GM12878 (cell line): ENCODE data around the gene ABCA3. TPM values are rescaled to one million over a fixed set of nuclear protein-coding genes. Genes with fewer than 3 reads are reported as not detected.

ENCODE experiments used
- ATAC-seq: fragments of 200-7000 bp; cut with Tn5 transposase; 3 replicates; pipeline ENCODE4 v1.9.1; 2020; ENCODE audit warnings: mild to moderate bottlenecking, moderate library complexity
- BruUV-seq: library from RNA; stranded (reverse); fragments of 400-500 nt; replicated peaks from 2 replicates; lab custom pipeline; 2021; lab: Mats Ljungman, UMichigan
- CTCF ChIA-PET: fragments of 300-600 bp; sonication (Branson Sonifier 250); formaldehyde crosslinking; extraction: SDS; loops from one replicate; lab custom pipeline; 2021; ENCODE audit warnings: inconsistent platforms; lab: Yijun Ruan, JAX
- POLR2A ChIA-PET: fragments of 350-600 bp; formaldehyde crosslinking; extraction: SDS; loops from one replicate; lab custom pipeline; 2021; ENCODE audit warnings: inconsistent platforms; lab: Charles Lee
- RAD21 ChIA-PET: fragments of 300-600 bp; sonication (Branson Sonifier 250); formaldehyde crosslinking; loops from one replicate; lab custom pipeline; 2023; ENCODE audit warnings: antibody characterized with exemption; ENCODE audit not compliant: unreplicated experiment; lab: Charles Lee
- SMC1A ChIA-PET: fragments of 300-600 bp; sonication (Branson Sonifier 250); formaldehyde crosslinking; loops from one replicate; lab custom pipeline; 2023; ENCODE audit not compliant: unreplicated experiment, uncharacterized antibody; lab: Charles Lee
- DNase-seq: peaks from one replicate; pipeline ENCODE4 v3.0.0-alpha.2; 2011; ENCODE audit warnings: low read depth, low spot score
- FAIRE-seq: peaks from 3 replicates; lab custom pipeline; 2011; peaks lifted over from hg19 to GRCh38; lab: Jason Lieb, UNC
- H2AFZ ChIP-seq: 2 replicates; pipeline ENCODE4 v1.6.0; 2011; ENCODE audit warnings: low read depth, low read length, control low read depth; ENCODE audit not compliant: control insufficient read depth
- H3K27ac ChIP-seq: 2 replicates; pipeline ENCODE4 v1.5.1; 2011; ENCODE audit warnings: control low read depth; ENCODE audit not compliant: control insufficient read depth, insufficient read depth
- H3K27me3 ChIP-seq, 2 experiments: replicated peaks in 1 of 2; 2 replicates each; pipeline versions ENCODE4 v1.6.0 to v1.6.1; 2011; ENCODE audit warnings: low read length in 1 of 2; ENCODE audit not compliant: control insufficient read depth in 2 of 2, insufficient read depth in 2 of 2
- H3K36me3 ChIP-seq, 2 experiments: 2 replicates each; pipeline ENCODE4 v1.5.1; 2011; ENCODE audit warnings: low read length in 1 of 2; ENCODE audit not compliant: control insufficient read depth in 2 of 2, insufficient read depth in 2 of 2
- H3K4me1 ChIP-seq: 2 replicates; pipeline ENCODE4 v1.6.1; 2011; ENCODE audit warnings: mild to moderate bottlenecking, low read length, moderate library complexity, mixed read lengths; ENCODE audit not compliant: control insufficient read depth, insufficient read depth
- H3K4me2 ChIP-seq: 2 replicates; pipeline ENCODE4 v1.6.0; 2011; ENCODE audit warnings: control low read depth; ENCODE audit not compliant: control insufficient read depth, insufficient read depth
- H3K4me3 ChIP-seq: fragments of 200-600 bp; sonication (generic); 2 replicates; pipeline ENCODE4 v1.5.1; 2016
- H3K79me2 ChIP-seq: 2 replicates; pipeline ENCODE4 v1.6.0; 2011; ENCODE audit warnings: low read length; ENCODE audit not compliant: control insufficient read depth, insufficient read depth
- H3K9ac ChIP-seq: 2 replicates; pipeline ENCODE4 v1.8.0; 2011; ENCODE audit warnings: low read length, control low read depth, mixed read lengths; ENCODE audit not compliant: control insufficient read depth, insufficient read depth
- H3K9me3 ChIP-seq: replicated peaks from 3 replicates; pipeline ENCODE4 v1.5.1; 2011; ENCODE audit warnings: mild to moderate bottlenecking, low read length; ENCODE audit not compliant: control insufficient read depth, insufficient read depth
- H4K20me1 ChIP-seq: 2 replicates; pipeline ENCODE4 v1.6.0; 2011; ENCODE audit not compliant: control insufficient read depth, insufficient read depth
- BCL11A ChIP-seq: IDR thresholded peaks from 2 replicates; pipeline ENCODE4 v1.6.1; 2011; ENCODE audit warnings: low read depth, low read length
- BMI1 ChIP-seq: fragments of 450-650 bp; IDR thresholded peaks from 2 replicates; pipeline ENCODE4 v1.6.1; 2016; ENCODE audit warnings: mild to moderate bottlenecking, moderate library complexity, borderline replicate concordance
- CBX3 ChIP-seq: fragments of 200-600 bp; sonication (generic); IDR thresholded peaks from 2 replicates; pipeline ENCODE4 v1.6.1; 2016; ENCODE audit warnings: low read depth, borderline replicate concordance
- CBX5 ChIP-seq: sonication (generic); IDR thresholded peaks from 2 replicates; pipeline ENCODE4 v1.6.1; 2016; ENCODE audit warnings: low read depth, moderate library complexity, mild to moderate bottlenecking, inconsistent platforms
- HDAC2 ChIP-seq: fragments of 200-600 bp; sonication (generic); IDR thresholded peaks from 2 replicates; pipeline ENCODE4 v1.6.1; 2017
- IKZF1 ChIP-seq: fragments of 450-650 bp; conservative IDR thresholded peaks from 2 replicates; pipeline ENCODE4 v1.6.1; 2017; ENCODE audit warnings: antibody characterized with exemption, mild to moderate bottlenecking
- KLF5 ChIP-seq: fragments of 450-650 bp; IDR thresholded peaks from 2 replicates; pipeline ENCODE4 v1.6.1; 2014; ENCODE audit warnings: mild to moderate bottlenecking; ENCODE audit not compliant: partially characterized antibody
- MTA2 ChIP-seq: fragments of 450-650 bp; IDR thresholded peaks from 2 replicates; pipeline ENCODE4 v1.6.1; 2016; ENCODE audit warnings: low read depth, mild to moderate bottlenecking, moderate library complexity
- NBN ChIP-seq: fragments of 450-650 bp; IDR thresholded peaks from 2 replicates; pipeline ENCODE4 v1.6.1; 2016
- POLR2AphosphoS5 ChIP-seq: IDR thresholded peaks from 2 replicates; pipeline ENCODE4 v1.6.1; 2011; ENCODE audit warnings: mild to moderate bottlenecking, low read length, inconsistent platforms
- STAT1 ChIP-seq: fragments of 450-650 bp; conservative IDR thresholded peaks from 2 replicates; pipeline ENCODE4 v1.6.1; 2014; ENCODE audit warnings: antibody characterized with exemption, mild to moderate bottlenecking
- STAT3 ChIP-seq: IDR thresholded peaks from 2 replicates; pipeline ENCODE4 v1.6.1; 2011; ENCODE audit warnings: low read depth, low read length, improper control_type of control experiment
- ZNF24 ChIP-seq: fragments of 450-650 bp; IDR thresholded peaks from 2 replicates; pipeline ENCODE4 v1.6.1; 2017; ENCODE audit warnings: antibody characterized with exemption, mild to moderate bottlenecking
- WGBS: methylation state at CpG from one replicate; pipeline ENCODE4 v1.1.6; 2016; ENCODE audit warnings: low lambda C conversion rate; ENCODE audit not compliant: insufficient replicate concordance, insufficient coverage; ENCODE audit errors: missing lambda C conversion rate; 5-methylcytosine and 5-hydroxymethylcytosine counted together
- in situ Hi-C: fragments of 300-500 bp; cut with MboI; formaldehyde crosslinking; loops from 9 replicates; pipeline ENCODE4 v1.14.3; 2018; ENCODE audit warnings: mixed read lengths
- intact Hi-C: fragments of 100-400 bp; cut with micrococcal nuclease; formaldehyde crosslinking; loops from one replicate; pipeline ENCODE4 v1.14.2; 2022; ENCODE audit not compliant: unreplicated experiment
- polyA plus RNA-seq, 11 experiments: library from polyadenylated mRNA; depleted of rRNA in 4 of 11; unstranded in 6 of 11; stranded (reverse) in 5 of 11; fragments of >200 nt; fragmentation: Nextera tagmentation in 4 of 11; fragmentation: Illumina TruSeq in 1 of 11; extraction: Ambion mirVana in 4 of 11; extraction: Trizol in 1 of 11; gene quantifications; 1 replicate in 1 of 11; 2 replicates in 10 of 11; pipeline versions ENCODE4 v1.2.1 to v1.2.3, GENCODE V29; 2011 to 2016; ENCODE audit warnings: inconsistent platforms in 2 of 11, missing spikeins in 2 of 11, low read depth in 1 of 11
- total RNA-seq, 4 experiments: library from RNA; depleted of rRNA in 3 of 4; stranded (reverse); fragments of >200 nt in 3 of 4; fragmentation: Illumina TruSeq in 1 of 4; extraction: Trizol in 1 of 4; gene quantifications; 2 replicates each; pipeline versions ENCODE4 v1.2.1 to v1.2.3, GENCODE V29; 2013 to 2021
- TF ChIP-seq, protein P1 (sequence below): fragments of 450-650 bp; IDR thresholded peaks from 2 replicates; pipeline ENCODE4 v1.6.1; 2017; ENCODE audit warnings: mild to moderate bottlenecking, moderate library complexity
- TF ChIP-seq, protein P2 (sequence below): IDR thresholded peaks from 2 replicates; pipeline ENCODE4 v1.6.1; 2011; ENCODE audit warnings: low read depth, mild to moderate bottlenecking, low read length, moderate library complexity, borderline replicate concordance; ENCODE audit errors: extremely low read depth
- TF ChIP-seq, protein P3 (sequence below): fragments of 450-650 bp; IDR thresholded peaks from 2 replicates; pipeline ENCODE4 v1.6.1; 2014; ENCODE audit warnings: mild to moderate bottlenecking

Gene ABCA3
- total and polyA plus RNA-seq, 10 of the 15 experiments (the other 5 are each of a cell fraction or from before 2014, with no cell fraction given), result 0.71 to 17.6 (median 6.7) TPM

DNA sequence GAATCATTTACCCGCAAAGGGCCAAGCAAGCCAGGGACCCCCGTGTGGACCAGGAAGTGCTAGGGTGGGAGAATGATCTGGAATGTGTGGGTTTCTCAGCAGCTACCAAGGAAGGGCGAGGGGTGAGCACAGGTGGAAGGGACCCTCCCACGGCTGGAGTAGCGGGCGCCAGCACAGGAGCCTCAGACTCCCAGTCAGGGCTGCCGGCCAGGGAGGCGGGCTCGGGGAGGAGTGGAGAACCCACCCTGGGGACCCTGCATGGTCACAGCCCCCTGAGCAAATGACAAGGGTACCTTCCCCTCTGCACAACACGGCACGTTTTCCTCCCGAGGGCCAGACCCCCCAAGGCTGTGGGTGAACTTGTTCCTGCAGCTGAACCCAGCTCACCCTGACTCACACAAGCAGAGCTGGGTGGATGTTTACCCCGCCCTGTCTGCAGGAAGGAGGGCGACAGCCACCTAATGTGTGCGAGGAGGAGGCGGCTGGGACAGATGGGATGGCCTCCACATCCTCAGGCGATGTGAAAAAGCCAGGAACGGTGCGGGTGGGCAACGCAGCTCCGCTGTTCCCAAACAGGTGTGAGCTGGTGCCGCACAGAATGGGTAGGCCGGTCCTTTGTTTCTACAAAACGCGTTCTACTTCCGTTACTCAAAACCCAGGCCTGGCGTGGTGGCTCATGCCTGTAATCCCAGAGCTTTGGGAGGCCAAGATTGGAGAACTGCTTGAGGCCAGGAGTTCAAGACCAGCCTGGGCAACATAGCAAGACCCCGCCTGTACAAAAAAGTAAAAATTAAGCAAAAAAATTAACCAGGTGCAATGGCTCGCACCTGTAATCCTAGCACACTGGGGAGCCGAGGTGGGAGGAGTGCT lies 95.4 kb downstream of the ABCA3 start (continued):
- TF ChIP-seq, protein P1, sequence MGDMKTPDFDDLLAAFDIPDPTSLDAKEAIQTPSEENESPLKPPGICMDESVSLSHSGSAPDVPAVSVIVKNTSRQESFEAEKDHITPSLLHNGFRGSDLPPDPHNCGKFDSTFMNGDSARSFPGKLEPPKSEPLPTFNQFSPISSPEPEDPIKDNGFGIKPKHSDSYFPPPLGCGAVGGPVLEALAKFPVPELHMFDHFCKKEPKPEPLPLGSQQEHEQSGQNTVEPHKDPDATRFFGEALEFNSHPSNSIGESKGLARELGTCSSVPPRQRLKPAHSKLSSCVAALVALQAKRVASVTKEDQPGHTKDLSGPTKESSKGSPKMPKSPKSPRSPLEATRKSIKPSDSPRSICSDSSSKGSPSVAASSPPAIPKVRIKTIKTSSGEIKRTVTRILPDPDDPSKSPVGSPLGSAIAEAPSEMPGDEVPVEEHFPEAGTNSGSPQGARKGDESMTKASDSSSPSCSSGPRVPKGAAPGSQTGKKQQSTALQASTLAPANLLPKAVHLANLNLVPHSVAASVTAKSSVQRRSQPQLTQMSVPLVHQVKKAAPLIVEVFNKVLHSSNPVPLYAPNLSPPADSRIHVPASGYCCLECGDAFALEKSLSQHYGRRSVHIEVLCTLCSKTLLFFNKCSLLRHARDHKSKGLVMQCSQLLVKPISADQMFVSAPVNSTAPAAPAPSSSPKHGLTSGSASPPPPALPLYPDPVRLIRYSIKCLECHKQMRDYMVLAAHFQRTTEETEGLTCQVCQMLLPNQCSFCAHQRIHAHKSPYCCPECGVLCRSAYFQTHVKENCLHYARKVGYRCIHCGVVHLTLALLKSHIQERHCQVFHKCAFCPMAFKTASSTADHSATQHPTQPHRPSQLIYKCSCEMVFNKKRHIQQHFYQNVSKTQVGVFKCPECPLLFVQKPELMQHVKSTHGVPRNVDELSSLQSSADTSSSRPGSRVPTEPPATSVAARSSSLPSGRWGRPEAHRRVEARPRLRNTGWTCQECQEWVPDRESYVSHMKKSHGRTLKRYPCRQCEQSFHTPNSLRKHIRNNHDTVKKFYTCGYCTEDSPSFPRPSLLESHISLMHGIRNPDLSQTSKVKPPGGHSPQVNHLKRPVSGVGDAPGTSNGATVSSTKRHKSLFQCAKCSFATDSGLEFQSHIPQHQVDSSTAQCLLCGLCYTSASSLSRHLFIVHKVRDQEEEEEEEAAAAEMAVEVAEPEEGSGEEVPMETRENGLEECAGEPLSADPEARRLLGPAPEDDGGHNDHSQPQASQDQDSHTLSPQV, result no peak
- no peak for TF ChIP-seq CBX5
- no peak for TF ChIP-seq CBX3
- no peak for TF ChIP-seq MTA2
- TF ChIP-seq BMI1, result no peak
- TF ChIP-seq, protein P2, sequence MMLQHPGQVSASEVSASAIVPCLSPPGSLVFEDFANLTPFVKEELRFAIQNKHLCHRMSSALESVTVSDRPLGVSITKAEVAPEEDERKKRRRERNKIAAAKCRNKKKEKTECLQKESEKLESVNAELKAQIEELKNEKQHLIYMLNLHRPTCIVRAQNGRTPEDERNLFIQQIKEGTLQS, result no peak

DNA sequence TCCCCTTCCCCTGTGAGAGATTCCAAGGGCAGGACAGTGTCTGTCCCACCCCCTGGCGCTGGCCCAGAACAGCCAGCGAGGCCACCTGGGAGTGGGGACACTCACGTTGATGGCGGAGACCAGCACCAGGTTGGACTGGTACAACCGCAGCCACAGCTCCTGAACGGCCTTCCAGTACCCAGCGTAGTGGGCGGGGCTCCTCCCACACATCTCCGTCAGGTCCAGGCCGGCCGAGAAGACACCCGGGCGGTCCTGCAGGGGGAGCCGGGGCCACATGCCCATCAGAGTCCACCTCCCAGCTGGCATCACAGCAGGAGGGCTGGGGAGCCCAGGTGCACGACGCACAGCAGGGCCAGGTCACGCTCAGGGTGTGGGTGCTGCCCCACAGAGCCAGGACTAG lies 96.2 kb downstream of the ABCA3 start:
- in situ Hi-C loops (no loop called here), intact Hi-C loops (no loop called here)
- ChIA-PET POLR2A (no interaction called here), CTCF (no interaction called here), RAD21 (interaction anchor here (1.0 kb wide), 1 partner anchor 116 kb away, joined by 3 read pairs; no protein-coding TSS in a partner anchor), SMC1A (no interaction called here)
- no TSS peak for BruUV-seq
- no peaks in the 10 kb centered on the region for H3K4me1 ChIP-seq
- peaks cover 1% of the 10 kb centered on the region; the same call in 1 of the 2 replicates for H3K79me2 ChIP-seq
- H3K36me3 ChIP-seq, result peaks cover 0 to 22% of the 10 kb centered on the region in 2 experiments; a peak in 2 of 4 replicates
- no peak for ATAC-seq
- no peak overlapping the region for H3K27ac ChIP-seq
- H3K9me3 ChIP-seq, result no peaks in the 10 kb centered on the region
- no peaks in the 10 kb centered on the region for H3K27me3 ChIP-seq
- 86% methylated on average over 17 of the region's 17 CpGs for WGBS
- no peak overlapping the region for H3K4me2 ChIP-seq
- no peak overlapping the region for H3K9ac ChIP-seq
- no peaks in the 10 kb centered on the region for H4K20me1 ChIP-seq
- H3K4me3 ChIP-seq, result no peak overlapping the region
- no peak overlapping the region for H2AFZ ChIP-seq
- FAIRE-seq, result no peak
- no peak for DNase-seq
- TF ChIP-seq STAT3 (no peak), STAT1 (no peak), IKZF1 (no peak), NBN (no peak), BCL11A (no peak), CBX5 (no peak), HDAC2 (no peak), ZNF24 (no peak), POLR2AphosphoS5 (no peak), KLF5 (no peak)
- TF ChIP-seq, protein P3, sequence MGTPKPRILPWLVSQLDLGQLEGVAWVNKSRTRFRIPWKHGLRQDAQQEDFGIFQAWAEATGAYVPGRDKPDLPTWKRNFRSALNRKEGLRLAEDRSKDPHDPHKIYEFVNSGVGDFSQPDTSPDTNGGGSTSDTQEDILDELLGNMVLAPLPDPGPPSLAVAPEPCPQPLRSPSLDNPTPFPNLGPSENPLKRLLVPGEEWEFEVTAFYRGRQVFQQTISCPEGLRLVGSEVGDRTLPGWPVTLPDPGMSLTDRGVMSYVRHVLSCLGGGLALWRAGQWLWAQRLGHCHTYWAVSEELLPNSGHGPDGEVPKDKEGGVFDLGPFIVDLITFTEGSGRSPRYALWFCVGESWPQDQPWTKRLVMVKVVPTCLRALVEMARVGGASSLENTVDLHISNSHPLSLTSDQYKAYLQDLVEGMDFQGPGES, result no peak
